Measurements from ENCODE around the gene ATP8B4.

The ATP8B4 gene

DNA sequence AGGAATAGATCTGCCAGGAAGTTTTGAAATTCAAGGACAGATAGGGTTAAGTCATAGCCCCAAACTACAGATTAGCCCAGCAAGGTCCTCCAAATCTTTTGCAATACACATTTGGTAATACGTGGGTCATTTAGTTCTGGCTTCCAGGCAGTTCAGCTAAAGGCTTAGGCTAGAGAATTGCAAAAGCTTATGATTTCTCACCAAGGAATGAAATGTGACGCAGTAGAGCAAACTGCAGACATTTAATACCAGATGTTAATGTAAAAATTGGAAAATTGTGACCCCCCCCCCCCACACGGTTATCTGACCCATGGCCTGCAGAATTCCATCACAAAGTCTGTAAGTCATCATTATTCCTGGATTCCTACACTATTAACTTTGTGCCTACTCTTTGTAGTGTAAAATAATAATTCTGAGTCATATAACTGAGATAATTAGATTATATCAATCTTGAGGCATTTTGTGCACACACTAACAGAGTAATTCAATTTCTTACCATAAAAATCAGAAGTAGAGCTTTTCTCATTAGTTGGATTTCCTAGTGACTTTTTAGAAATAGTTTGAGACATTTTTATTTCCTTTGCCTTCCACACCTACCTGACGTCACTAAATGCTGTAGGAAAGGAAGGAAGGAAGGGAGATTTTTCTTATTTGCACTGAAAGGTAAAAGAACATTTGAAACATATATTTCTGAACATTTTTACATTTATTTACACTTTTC is 263.0 kb downstream of the ATP8B4 start:
- H3K9me3 ChIP-seq (ENCODE audit: control insufficient read depth, low read length), result no peaks in the 10 kb centered on the region
- no peak overlapping the region for H3K27ac ChIP-seq (ENCODE audit: insufficient read depth, low read length, poor library complexity, severe bottlenecking)
- H3K27me3 ChIP-seq (replicated peaks; ENCODE audit: control insufficient read depth, insufficient read depth, low read length, poor library complexity, severe bottlenecking), result no peaks in the 10 kb centered on the region
- no peak overlapping the region for H3K4me3 ChIP-seq (ENCODE audit: insufficient read depth, low read depth, low read length, poor library complexity, severe bottlenecking)
- H3K4me1 ChIP-seq (ENCODE audit: control insufficient read depth, insufficient read depth, low read length, poor library complexity, severe bottlenecking), result no peaks in the 10 kb centered on the region
- no peaks in the 10 kb centered on the region for H3K36me3 ChIP-seq (ENCODE audit: control insufficient read depth, insufficient read depth, low read length)
- DNase-seq, result no peak

DNA sequence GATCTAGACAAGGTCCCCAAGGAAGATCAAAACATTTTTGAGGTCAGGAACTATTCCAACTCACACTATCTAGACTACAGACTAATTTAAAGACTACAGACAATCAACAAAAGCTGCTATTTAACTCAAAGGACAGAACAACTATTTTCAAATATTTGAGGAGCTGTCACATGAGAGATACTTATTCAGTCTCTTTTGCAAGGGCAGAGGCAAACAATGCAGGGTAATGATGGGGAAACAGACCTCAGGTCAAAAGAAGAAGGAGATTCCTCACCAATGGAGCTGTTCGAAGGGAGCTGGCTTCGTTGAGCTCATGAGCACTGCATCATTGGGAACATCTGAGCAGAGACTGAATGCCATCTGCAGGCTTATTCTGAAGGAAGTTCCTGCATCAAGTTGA is 266.3 kb downstream of the ATP8B4 start:
- no peak overlapping the region for H3K27ac ChIP-seq (ENCODE audit: insufficient read depth, low read length, poor library complexity, severe bottlenecking)

DNA sequence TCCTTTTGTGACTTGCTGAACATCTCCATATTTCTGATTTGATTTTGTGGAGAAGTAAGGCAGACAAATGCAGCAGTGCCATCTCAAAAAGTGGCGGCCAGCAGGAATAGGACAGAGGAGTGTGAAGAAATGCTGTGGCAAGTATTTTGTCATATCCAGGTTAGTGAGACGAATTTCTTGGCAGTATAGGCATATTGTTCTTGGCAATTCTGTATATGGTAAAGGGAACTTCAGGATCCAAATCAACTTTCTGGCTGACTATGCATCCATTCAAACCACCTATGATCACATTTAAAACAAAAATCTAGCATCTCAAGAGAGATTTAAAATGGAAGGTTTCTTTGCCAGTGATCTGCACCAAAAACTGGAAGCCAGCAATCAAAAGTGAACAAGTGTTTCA is 270.2 kb downstream of the ATP8B4 start:
- Histone ChIP-seq H3K4me1 (ENCODE audit: control insufficient read depth, insufficient read depth, low read length, poor library complexity, severe bottlenecking) (no peaks in the 10 kb centered on the region), H3K36me3 (ENCODE audit: control insufficient read depth, insufficient read depth, low read length) (no peaks in the 10 kb centered on the region), H3K27ac (ENCODE audit: insufficient read depth, low read length, poor library complexity, severe bottlenecking) (no peak overlapping the region), H3K4me3 (ENCODE audit: insufficient read depth, low read depth, low read length, poor library complexity, severe bottlenecking) (no peak overlapping the region), H3K27me3 (replicated peaks; ENCODE audit: control insufficient read depth, insufficient read depth, low read length, poor library complexity, severe bottlenecking) (no peaks in the 10 kb centered on the region), H3K9me3 (ENCODE audit: control insufficient read depth, low read length) (no peaks in the 10 kb centered on the region)
- no peak for DNase-seq

More for the DNA sequence above, 266.3 kb downstream of the ATP8B4 start:
- DNase-seq, result no peak
- H3K4me1 ChIP-seq (ENCODE audit: control insufficient read depth, insufficient read depth, low read length, poor library complexity, severe bottlenecking), result no peaks in the 10 kb centered on the region
- no peaks in the 10 kb centered on the region for H3K9me3 ChIP-seq (ENCODE audit: control insufficient read depth, low read length)
- no peaks in the 10 kb centered on the region for H3K27me3 ChIP-seq (replicated peaks; ENCODE audit: control insufficient read depth, insufficient read depth, low read length, poor library complexity, severe bottlenecking)
- H3K4me3 ChIP-seq (ENCODE audit: insufficient read depth, low read depth, low read length, poor library complexity, severe bottlenecking), result no peak overlapping the region
- no peaks in the 10 kb centered on the region for H3K36me3 ChIP-seq (ENCODE audit: control insufficient read depth, insufficient read depth, low read length)

DNA sequence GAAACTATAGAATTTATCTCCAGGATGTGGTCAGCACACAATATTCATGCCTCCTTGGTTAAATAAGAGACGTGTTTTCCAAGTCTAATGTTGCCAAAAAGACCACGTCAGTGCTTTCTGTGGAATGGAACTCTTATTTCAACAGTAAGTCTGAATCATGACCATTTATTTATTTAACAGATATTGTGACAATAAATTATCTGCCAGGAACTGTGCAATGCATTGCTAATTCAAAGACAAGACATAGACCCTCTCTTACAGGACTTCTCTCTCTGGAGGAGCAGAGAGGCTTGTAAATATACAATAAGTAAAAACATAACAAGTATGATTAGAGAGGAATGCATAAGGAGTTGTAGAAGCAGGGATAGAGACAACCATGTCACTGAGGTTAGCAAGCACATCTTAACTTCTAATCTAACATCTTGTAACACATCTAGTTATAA is 270.7 kb downstream of the ATP8B4 start:
- Histone ChIP-seq H3K27me3 (replicated peaks; ENCODE audit: control insufficient read depth, insufficient read depth, low read length, poor library complexity, severe bottlenecking) (no peaks in the 10 kb centered on the region), H3K4me3 (ENCODE audit: insufficient read depth, low read depth, low read length, poor library complexity, severe bottlenecking) (no peak overlapping the region), H3K27ac (ENCODE audit: insufficient read depth, low read length, poor library complexity, severe bottlenecking) (no peak overlapping the region), H3K9me3 (ENCODE audit: control insufficient read depth, low read length) (no peaks in the 10 kb centered on the region), H3K36me3 (ENCODE audit: control insufficient read depth, insufficient read depth, low read length) (no peaks in the 10 kb centered on the region), H3K4me1 (ENCODE audit: control insufficient read depth, insufficient read depth, low read length, poor library complexity, severe bottlenecking) (no peaks in the 10 kb centered on the region)
- no peak for DNase-seq

DNA sequence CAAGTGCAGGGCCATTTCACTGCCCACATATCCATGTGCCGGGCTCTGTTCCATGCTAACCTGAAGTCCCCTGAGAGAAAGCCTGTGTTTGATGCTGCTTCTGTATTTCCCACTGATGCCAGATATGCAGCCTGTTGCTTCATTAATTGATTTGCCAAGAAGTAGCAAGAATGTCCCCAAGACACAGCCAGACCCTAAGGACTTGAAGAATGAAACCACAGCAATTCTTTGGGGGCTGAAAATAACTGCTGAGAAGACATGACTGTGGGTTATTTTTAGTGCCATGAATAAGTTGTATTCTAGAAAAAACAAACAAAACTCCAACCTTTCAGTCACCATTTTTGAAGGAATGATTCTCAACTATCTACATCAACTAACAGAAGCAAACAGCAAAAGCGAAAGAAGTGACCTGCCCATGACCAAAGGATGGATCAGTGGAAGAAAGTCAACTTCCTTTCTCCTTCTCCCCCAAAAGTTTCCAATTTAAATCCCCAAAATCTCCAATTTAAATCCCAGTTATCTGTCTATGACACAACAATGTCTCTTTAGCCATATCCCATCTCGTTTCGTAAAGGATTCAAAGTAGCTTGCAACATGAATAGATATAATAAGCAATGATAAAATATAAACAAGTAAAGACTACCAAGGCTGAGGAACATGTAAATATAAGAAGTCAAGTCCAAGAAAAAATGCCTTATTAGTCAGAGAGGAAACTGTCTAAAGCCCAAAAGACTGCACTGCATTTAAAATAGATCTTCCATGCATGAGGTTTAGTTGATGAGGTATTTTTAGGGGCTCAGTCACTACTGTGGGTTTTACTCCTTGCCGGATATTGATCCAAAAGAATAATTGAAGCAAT is 271.4 kb downstream of the ATP8B4 start:
- Histone ChIP-seq H3K4me3 (ENCODE audit: insufficient read depth, low read depth, low read length, poor library complexity, severe bottlenecking) (no peak overlapping the region), H3K27me3 (replicated peaks; ENCODE audit: control insufficient read depth, insufficient read depth, low read length, poor library complexity, severe bottlenecking) (no peaks in the 10 kb centered on the region), H3K36me3 (ENCODE audit: control insufficient read depth, insufficient read depth, low read length) (no peaks in the 10 kb centered on the region), H3K4me1 (ENCODE audit: control insufficient read depth, insufficient read depth, low read length, poor library complexity, severe bottlenecking) (no peaks in the 10 kb centered on the region), H3K9me3 (ENCODE audit: control insufficient read depth, low read length) (no peaks in the 10 kb centered on the region), H3K27ac (ENCODE audit: insufficient read depth, low read length, poor library complexity, severe bottlenecking) (no peak overlapping the region)
- no peak for DNase-seq

DNA sequence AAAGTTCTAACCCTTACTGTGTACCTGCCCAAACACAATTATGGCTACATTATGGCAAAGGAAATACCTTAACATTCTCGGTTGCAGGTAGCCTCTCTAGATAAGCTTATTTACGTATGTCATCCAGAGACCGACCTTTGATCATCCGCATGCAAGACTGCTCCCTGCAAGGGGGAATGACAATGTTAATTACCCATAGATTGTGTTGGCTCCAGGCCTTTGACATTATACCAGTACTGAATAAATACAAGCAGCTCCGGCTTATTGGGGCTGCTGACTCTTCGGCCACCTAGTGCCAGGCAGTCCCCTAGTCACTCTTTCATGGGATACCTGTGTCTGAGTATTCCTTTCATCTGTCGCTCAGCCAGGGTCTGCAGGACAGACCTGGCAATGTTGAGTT is 274.6 kb downstream of the ATP8B4 start:
- H3K4me3 ChIP-seq (ENCODE audit: insufficient read depth, low read depth, low read length, poor library complexity, severe bottlenecking), result no peak overlapping the region
- H3K27ac ChIP-seq (ENCODE audit: insufficient read depth, low read length, poor library complexity, severe bottlenecking), result no peak overlapping the region
- DNase-seq, result no peak
- H3K9me3 ChIP-seq (ENCODE audit: control insufficient read depth, low read length), result no peaks in the 10 kb centered on the region
- H3K4me1 ChIP-seq (ENCODE audit: control insufficient read depth, insufficient read depth, low read length, poor library complexity, severe bottlenecking), result no peaks in the 10 kb centered on the region
- no peaks in the 10 kb centered on the region for H3K36me3 ChIP-seq (ENCODE audit: control insufficient read depth, insufficient read depth, low read length)
- H3K27me3 ChIP-seq (replicated peaks; ENCODE audit: control insufficient read depth, insufficient read depth, low read length, poor library complexity, severe bottlenecking), result no peaks in the 10 kb centered on the region

DNA sequence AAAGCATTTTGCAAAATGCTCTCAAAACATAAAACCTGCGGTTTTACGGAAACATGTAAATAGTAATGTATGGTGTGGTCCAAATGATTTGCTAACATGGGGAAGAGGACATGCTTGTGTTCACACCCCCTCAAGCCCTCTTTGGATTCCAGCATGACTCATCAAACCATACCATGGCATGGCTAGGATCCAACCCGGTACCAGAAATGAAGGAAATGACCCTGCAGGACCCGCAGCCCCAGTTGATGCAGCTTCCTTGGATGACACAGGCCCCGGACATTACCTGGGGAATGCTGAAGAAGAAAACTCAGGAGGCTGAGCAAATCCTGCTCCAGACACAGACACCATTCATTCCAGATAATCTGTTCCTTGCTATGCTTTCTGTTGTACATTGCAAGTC is 275.3 kb downstream of the ATP8B4 start:
- H3K9me3 ChIP-seq (ENCODE audit: control insufficient read depth, low read length), result no peaks in the 10 kb centered on the region
- H3K27ac ChIP-seq (ENCODE audit: insufficient read depth, low read length, poor library complexity, severe bottlenecking), result no peak overlapping the region
- no peaks in the 10 kb centered on the region for H3K27me3 ChIP-seq (replicated peaks; ENCODE audit: control insufficient read depth, insufficient read depth, low read length, poor library complexity, severe bottlenecking)
- no peaks in the 10 kb centered on the region for H3K36me3 ChIP-seq (ENCODE audit: control insufficient read depth, insufficient read depth, low read length)
- no peak overlapping the region for H3K4me3 ChIP-seq (ENCODE audit: insufficient read depth, low read depth, low read length, poor library complexity, severe bottlenecking)
- DNase-seq, result no peak
- H3K4me1 ChIP-seq (ENCODE audit: control insufficient read depth, insufficient read depth, low read length, poor library complexity, severe bottlenecking), result no peaks in the 10 kb centered on the region

DNA sequence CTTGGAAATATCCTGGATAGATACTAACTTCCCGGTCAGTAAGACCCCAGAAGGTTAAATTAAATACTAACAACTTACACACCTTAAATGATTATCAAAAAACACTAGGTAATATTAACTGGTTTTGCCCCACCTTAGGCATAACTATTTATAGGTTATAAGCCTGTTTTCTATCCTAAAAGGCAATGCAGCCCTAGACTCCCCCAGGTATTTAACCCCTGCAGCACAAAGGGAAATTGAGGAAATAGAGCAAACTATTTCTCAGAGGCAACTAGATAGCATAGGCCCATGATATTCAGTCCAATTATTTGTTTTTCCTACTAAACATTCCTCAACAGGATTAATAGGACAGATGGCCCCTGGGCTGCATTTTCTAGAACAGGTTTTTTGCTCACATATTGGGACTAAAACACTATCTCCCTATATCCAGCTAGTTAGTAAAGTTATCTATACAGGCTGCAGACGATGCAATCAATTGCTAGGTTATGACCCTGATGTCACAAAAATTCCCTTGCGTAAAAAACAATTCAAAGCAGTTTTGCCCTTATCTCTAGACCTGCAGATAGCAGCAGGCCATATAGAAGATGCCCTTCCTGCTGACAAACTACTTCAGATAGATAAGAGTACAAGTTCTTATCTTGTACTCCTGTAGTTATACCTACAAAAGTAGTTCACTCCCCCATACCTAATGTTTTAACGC is 276.9 kb downstream of the ATP8B4 start:
- Histone ChIP-seq H3K27me3 (replicated peaks; ENCODE audit: control insufficient read depth, insufficient read depth, low read length, poor library complexity, severe bottlenecking) (no peaks in the 10 kb centered on the region), H3K36me3 (ENCODE audit: control insufficient read depth, insufficient read depth, low read length) (no peaks in the 10 kb centered on the region), H3K27ac (ENCODE audit: insufficient read depth, low read length, poor library complexity, severe bottlenecking) (no peak overlapping the region), H3K4me1 (ENCODE audit: control insufficient read depth, insufficient read depth, low read length, poor library complexity, severe bottlenecking) (no peaks in the 10 kb centered on the region), H3K4me3 (ENCODE audit: insufficient read depth, low read depth, low read length, poor library complexity, severe bottlenecking) (no peak overlapping the region), H3K9me3 (ENCODE audit: control insufficient read depth, low read length) (no peaks in the 10 kb centered on the region)
- DNase-seq, result no peak

DNA sequence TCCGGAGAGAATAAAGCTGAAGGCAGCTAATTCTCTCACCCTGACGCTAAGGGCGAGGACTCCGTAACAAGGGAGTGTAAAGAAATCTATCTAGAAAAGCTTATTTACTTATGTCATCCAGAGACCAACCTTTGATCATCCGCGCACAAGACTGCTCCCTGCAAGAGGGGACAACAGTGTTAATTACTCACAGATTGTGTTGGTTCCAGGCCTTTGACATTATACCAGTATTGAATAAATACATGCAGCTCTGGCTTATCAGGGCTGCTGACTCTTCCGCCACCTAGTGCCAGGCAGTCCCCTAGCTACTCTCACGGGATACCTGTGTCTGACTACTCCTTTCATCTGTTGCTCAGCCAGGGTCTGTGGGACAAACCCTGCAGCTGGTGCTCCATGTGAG is 286.5 kb downstream of the ATP8B4 start:
- no peak overlapping the region for H3K27ac ChIP-seq (ENCODE audit: insufficient read depth, low read length, poor library complexity, severe bottlenecking)
- H3K27me3 ChIP-seq (replicated peaks; ENCODE audit: control insufficient read depth, insufficient read depth, low read length, poor library complexity, severe bottlenecking), result no peaks in the 10 kb centered on the region
- no peaks in the 10 kb centered on the region for H3K4me1 ChIP-seq (ENCODE audit: control insufficient read depth, insufficient read depth, low read length, poor library complexity, severe bottlenecking)
- H3K4me3 ChIP-seq (ENCODE audit: insufficient read depth, low read depth, low read length, poor library complexity, severe bottlenecking), result no peak overlapping the region
- no peak for DNase-seq
- H3K36me3 ChIP-seq (ENCODE audit: control insufficient read depth, insufficient read depth, low read length), result no peaks in the 10 kb centered on the region
- H3K9me3 ChIP-seq (ENCODE audit: control insufficient read depth, low read length), result no peaks in the 10 kb centered on the region
